PFSK-1 (cell line): ENCODE results near the gene SLC9A4.

Experiments
- FOXP2 ChIP-seq: optimal IDR thresholded peaks from 2 replicates; pipeline ENCODE3; 2011; ENCODE audit warnings: borderline replicate concordance, control low read depth, inconsistent platforms; ENCODE audit not compliant: insufficient read depth; ENCODE audit errors: extremely low read length, extremely low read depth
- POLR2AphosphoS5 ChIP-seq: IDR thresholded peaks from 2 replicates; pipeline ENCODE4 v1.6.1; 2012; ENCODE audit warnings: low read depth, mild to moderate bottlenecking, control low read depth, low read length, moderate library complexity
- SIN3A ChIP-seq: IDR thresholded peaks from 2 replicates; pipeline ENCODE4 v1.6.1; 2012; ENCODE audit warnings: mild to moderate bottlenecking, low read length, moderate library complexity, borderline replicate concordance; ENCODE audit not compliant: insufficient read depth
- TAF1 ChIP-seq: IDR thresholded peaks from 2 replicates; pipeline ENCODE4 v1.6.1; 2012; ENCODE audit warnings: low read length, control low read depth, borderline replicate concordance; ENCODE audit not compliant: insufficient read depth
- TF ChIP-seq, protein P1 (sequence below), 2 experiments: IDR thresholded peaks; 2 replicates each; pipeline versions ENCODE4 v1.6.1 to v1.8.0; 2011 to 2012; ENCODE audit warnings: low read depth in 2 of 2, low read length in 2 of 2, control low read depth in 1 of 2, inconsistent platforms in 1 of 2, mild to moderate bottlenecking in 1 of 2, moderate library complexity in 1 of 2; ENCODE audit not compliant: insufficient read depth in 1 of 2

Gene SLC9A4

GRCh38 chr2:102435741-102436140 is 37.3 kb upstream of the SLC9A4 start:
- TF ChIP-seq POLR2AphosphoS5: no peak
- no peak for TF ChIP-seq SIN3A
- TF ChIP-seq FOXP2: no peak
- TF ChIP-seq, protein P1, sequence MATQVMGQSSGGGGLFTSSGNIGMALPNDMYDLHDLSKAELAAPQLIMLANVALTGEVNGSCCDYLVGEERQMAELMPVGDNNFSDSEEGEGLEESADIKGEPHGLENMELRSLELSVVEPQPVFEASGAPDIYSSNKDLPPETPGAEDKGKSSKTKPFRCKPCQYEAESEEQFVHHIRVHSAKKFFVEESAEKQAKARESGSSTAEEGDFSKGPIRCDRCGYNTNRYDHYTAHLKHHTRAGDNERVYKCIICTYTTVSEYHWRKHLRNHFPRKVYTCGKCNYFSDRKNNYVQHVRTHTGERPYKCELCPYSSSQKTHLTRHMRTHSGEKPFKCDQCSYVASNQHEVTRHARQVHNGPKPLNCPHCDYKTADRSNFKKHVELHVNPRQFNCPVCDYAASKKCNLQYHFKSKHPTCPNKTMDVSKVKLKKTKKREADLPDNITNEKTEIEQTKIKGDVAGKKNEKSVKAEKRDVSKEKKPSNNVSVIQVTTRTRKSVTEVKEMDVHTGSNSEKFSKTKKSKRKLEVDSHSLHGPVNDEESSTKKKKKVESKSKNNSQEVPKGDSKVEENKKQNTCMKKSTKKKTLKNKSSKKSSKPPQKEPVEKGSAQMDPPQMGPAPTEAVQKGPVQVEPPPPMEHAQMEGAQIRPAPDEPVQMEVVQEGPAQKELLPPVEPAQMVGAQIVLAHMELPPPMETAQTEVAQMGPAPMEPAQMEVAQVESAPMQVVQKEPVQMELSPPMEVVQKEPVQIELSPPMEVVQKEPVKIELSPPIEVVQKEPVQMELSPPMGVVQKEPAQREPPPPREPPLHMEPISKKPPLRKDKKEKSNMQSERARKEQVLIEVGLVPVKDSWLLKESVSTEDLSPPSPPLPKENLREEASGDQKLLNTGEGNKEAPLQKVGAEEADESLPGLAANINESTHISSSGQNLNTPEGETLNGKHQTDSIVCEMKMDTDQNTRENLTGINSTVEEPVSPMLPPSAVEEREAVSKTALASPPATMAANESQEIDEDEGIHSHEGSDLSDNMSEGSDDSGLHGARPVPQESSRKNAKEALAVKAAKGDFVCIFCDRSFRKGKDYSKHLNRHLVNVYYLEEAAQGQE (IDR thresholded peaks at IDR 0.05; ENCODE audit: insufficient read depth in 1 of 2, low read depth in 2 of 2, low read length in 2 of 2): no peak
- TF ChIP-seq TAF1: no peak

GRCh38 chr2:102436323-102436722 is 36.7 kb upstream of the SLC9A4 start:
- TF ChIP-seq, protein P1 (IDR thresholded peaks at IDR 0.05; ENCODE audit: insufficient read depth in 1 of 2, low read depth in 2 of 2, low read length in 2 of 2): no peak
- TF ChIP-seq SIN3A: no peak
- TF ChIP-seq POLR2AphosphoS5: no peak
- TF ChIP-seq FOXP2: no peak
- no peak for TF ChIP-seq TAF1

DNA sequence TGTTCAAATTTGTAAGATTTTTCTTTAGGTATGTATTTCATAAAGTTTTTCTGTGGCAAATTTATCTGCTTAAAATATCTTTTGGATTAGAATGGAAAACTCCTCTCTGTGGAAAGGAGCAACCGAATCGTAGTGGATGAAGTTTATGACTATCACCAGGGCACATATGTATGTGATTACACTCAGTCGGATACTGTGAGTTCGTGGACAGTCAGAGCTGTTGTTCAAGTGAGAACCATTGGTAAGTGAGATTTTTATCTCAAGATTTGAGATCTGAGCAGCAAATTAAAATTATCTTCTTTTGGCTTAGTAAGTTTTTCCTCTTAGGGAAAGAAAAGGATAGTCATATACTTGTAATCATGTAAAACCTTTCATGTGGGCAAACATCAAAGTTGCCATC is 35.9 kb upstream of the SLC9A4 start:
- no peak for TF ChIP-seq POLR2AphosphoS5

DNA sequence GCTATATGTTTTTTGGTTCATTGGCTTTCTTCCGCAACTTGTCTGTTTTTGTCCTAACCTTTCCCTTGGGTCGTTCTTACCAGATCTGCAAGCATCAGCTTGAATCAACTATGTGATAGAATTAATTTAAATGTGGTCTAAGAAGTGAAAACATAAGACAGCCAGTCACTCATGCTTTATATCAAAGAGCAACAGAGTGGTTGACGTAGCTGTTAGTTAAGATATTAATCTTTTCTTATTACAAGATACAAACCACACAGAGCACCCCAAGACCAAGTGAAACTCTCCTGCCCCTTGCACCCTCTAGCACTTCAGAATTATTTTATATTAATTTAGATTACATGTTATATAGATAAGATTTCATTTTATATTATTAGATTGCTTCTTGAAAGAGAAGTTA is 34.9 kb upstream of the SLC9A4 start:
- TF ChIP-seq POLR2AphosphoS5 (no peak), SIN3A (no peak)

- TF ChIP-seq SIN3A (no peak), POLR2AphosphoS5 (no peak), FOXP2 (no peak), TAF1 (no peak)
- TF ChIP-seq, protein P1 (IDR thresholded peaks at IDR 0.05; ENCODE audit: insufficient read depth in 1 of 2, low read depth in 2 of 2, low read length in 2 of 2): no peak
Observed at GRCh38 chr2:102438578-102438977, 34.4 kb upstream of the SLC9A4 start.

DNA sequence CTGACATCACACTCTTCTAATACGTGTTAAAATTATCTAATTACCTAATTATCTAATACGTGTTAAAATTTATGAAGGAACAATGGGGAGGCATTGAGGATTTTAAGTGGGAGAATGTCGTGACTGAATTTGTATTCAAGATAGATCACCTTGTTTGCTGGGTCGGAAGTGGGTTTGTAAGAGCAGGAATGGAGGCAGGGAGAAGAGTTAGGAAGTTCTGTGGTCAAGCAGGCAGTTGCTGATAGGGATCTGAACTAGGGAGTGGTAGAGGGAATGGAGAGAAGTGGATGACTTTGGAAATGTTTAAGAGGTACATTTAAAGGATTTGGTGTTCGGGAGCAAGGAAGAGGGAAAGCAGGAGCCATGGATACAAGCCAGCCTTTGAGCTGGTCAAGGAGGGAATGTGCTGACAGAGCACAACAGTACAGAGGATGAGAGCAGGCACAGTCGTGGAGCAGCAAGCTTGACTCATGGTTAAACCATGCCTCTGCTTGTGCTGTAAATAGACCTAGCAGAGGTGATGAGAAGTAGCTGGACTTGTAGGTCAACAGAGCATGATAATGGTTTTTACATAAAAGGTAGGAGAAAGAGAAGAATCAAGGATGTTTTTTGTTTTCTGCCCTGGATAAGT is 33.8 kb upstream of the SLC9A4 start:
- TF ChIP-seq POLR2AphosphoS5 (no peak), SIN3A (no peak), TAF1 (no peak), FOXP2 (no peak)
- TF ChIP-seq, protein P1 (IDR thresholded peaks at IDR 0.05; ENCODE audit: insufficient read depth in 1 of 2, low read depth in 2 of 2, low read length in 2 of 2): no peak
